IMR-90 (cell line): ENCODE measurements around the gene CYP2W1. TPM values are rescaled to one million over a fixed set of nuclear protein-coding genes. Genes with fewer than 3 reads are reported as not detected.

ENCODE experiments used
- ATAC-seq: fragments of 200-7000 bp; cut with Tn5 transposase; 2 replicates; pipeline ENCODE4 v1.9.1; 2020; ENCODE audit warnings: low read depth, mild to moderate bottlenecking, moderate library complexity
- BruUV-seq: library from RNA; stranded (reverse); fragments of 400-500 nt; replicated peaks from 2 replicates; lab custom pipeline; 2021; lab: Mats Ljungman, UMichigan
- CTCF ChIA-PET: fragments of 300-600 bp; formaldehyde crosslinking; extraction: SDS; loops from one replicate; lab custom pipeline; 2021; ENCODE audit warnings: antibody characterized with exemption; lab: Yijun Ruan, JAX
- POLR2A ChIA-PET: fragments of 300-600 bp; sonication (Branson Sonifier 250); formaldehyde crosslinking; loops from one replicate; lab custom pipeline; 2022; ENCODE audit warnings: antibody characterized with exemption; ENCODE audit not compliant: unreplicated experiment; lab: Charles Lee
- DNase-seq: peaks from one replicate; pipeline ENCODE4 v3.0.0; 2013
- H2AFZ ChIP-seq: replicated peaks from 2 replicates; pipeline ENCODE3; 2013; ENCODE audit warnings: low read length, mild to moderate bottlenecking; ENCODE audit not compliant: poor library complexity
- H2AK5ac ChIP-seq: 2 replicates; pipeline ENCODE4 v1.6.1; 2013; ENCODE audit warnings: low read depth, low read length, inconsistent platforms
- H2AK9ac ChIP-seq: replicated peaks from 2 replicates; pipeline ENCODE3; 2013; ENCODE audit warnings: mild to moderate bottlenecking, low read depth, low read length, moderate library complexity; ENCODE audit not compliant: poor library complexity
- H2BK120ac ChIP-seq: 2 replicates; pipeline ENCODE4 v1.6.1; 2013; ENCODE audit warnings: low read depth, low read length, inconsistent platforms
- H2BK15ac ChIP-seq: 3 replicates; pipeline ENCODE4 v1.6.1; 2013; ENCODE audit warnings: low read depth, low read length, inconsistent platforms
- H2BK20ac ChIP-seq: 2 replicates; pipeline ENCODE4 v1.6.1; 2013; ENCODE audit warnings: low read depth, mild to moderate bottlenecking, inconsistent platforms, low read length, moderate library complexity
- H2BK5ac ChIP-seq: 2 replicates; pipeline ENCODE4 v1.6.1; 2013; ENCODE audit warnings: mild to moderate bottlenecking, low read depth, low read length, inconsistent platforms; ENCODE audit not compliant: poor library complexity, severe bottlenecking
- H3K14ac ChIP-seq: replicated peaks from 2 replicates; pipeline ENCODE4 v1.6.1; 2013; ENCODE audit warnings: low read depth, low read length, inconsistent platforms
- H3K18ac ChIP-seq: 2 replicates; pipeline ENCODE4 v1.6.1; 2013; ENCODE audit warnings: low read depth, low read length, control low read depth
- H3K23ac ChIP-seq: 2 replicates; pipeline ENCODE4 v1.6.1; 2013; ENCODE audit warnings: low read depth, low read length, inconsistent platforms
- H3K27ac ChIP-seq: 2 replicates; pipeline ENCODE4 v1.5.1; 2013; ENCODE audit warnings: mild to moderate bottlenecking, control low read depth, low read length; ENCODE audit not compliant: insufficient read depth
- H3K27me3 ChIP-seq: 2 replicates; pipeline ENCODE4 v1.6.1; 2013; ENCODE audit warnings: low read length; ENCODE audit not compliant: control insufficient read depth, insufficient read depth
- H3K36me3 ChIP-seq: 2 replicates; pipeline ENCODE4 v1.6.1; 2013; ENCODE audit warnings: low read length, mixed read lengths; ENCODE audit not compliant: control insufficient read depth, insufficient read depth
- H3K4ac ChIP-seq: 2 replicates; pipeline ENCODE4 v1.6.1; 2013; ENCODE audit warnings: low read depth, low read length, inconsistent platforms
- H3K4me1 ChIP-seq: 2 replicates; pipeline ENCODE4 v1.6.1; 2013; ENCODE audit warnings: low read length, mixed read lengths; ENCODE audit not compliant: control insufficient read depth, insufficient read depth
- H3K4me2 ChIP-seq: 2 replicates; pipeline ENCODE4 v1.6.1; 2013; ENCODE audit warnings: low read depth, mild to moderate bottlenecking, control low read depth, low read length, moderate library complexity
- H3K4me3 ChIP-seq: 2 replicates; pipeline ENCODE4 v1.5.1; 2013; ENCODE audit warnings: low read depth, mild to moderate bottlenecking, control low read depth, low read length, moderate library complexity; ENCODE audit not compliant: insufficient read depth
- H3K56ac ChIP-seq: 2 replicates; pipeline ENCODE4 v1.6.1; 2013; ENCODE audit warnings: low read length, inconsistent platforms; ENCODE audit not compliant: insufficient read depth; ENCODE audit errors: extremely low read depth
- H3K79me1 ChIP-seq, 2 experiments: 2 replicates each; pipeline ENCODE4 v1.6.1; 2013; ENCODE audit warnings: low read length in 2 of 2, inconsistent platforms in 1 of 2, low read depth in 1 of 2
- H3K9ac ChIP-seq: 2 replicates; pipeline ENCODE4 v1.6.1; 2013; ENCODE audit warnings: low read depth, low read length, control low read depth
- H3K9me1 ChIP-seq: 2 replicates; pipeline ENCODE4 v1.6.1; 2013; ENCODE audit warnings: low read length, inconsistent platforms; ENCODE audit not compliant: insufficient read depth
- H3K9me3 ChIP-seq: 2 replicates; pipeline ENCODE4 v1.6.1; 2013; ENCODE audit warnings: low read length; ENCODE audit not compliant: control insufficient read depth, insufficient read depth
- H4K20me1 ChIP-seq: 2 replicates; pipeline ENCODE4 v1.6.1; 2013; ENCODE audit warnings: low read length, inconsistent platforms; ENCODE audit not compliant: insufficient read depth
- H4K5ac ChIP-seq: 2 replicates; pipeline ENCODE4 v1.6.1; 2013; ENCODE audit warnings: mild to moderate bottlenecking, low read depth, low read length, control low read depth
- H4K8ac ChIP-seq, 2 experiments: 2 replicates each; pipeline ENCODE4 v1.6.1; 2013; ENCODE audit warnings: low read depth in 2 of 2, low read length in 2 of 2, control low read depth in 1 of 2, inconsistent platforms in 1 of 2
- H4K91ac ChIP-seq: 2 replicates; pipeline ENCODE4 v1.6.1; 2013; ENCODE audit warnings: low read depth, low read length, inconsistent platforms; ENCODE audit not compliant: insufficient read depth
- BHLHE40 ChIP-seq: fragments of 150-350 bp; IDR thresholded peaks from 2 replicates; pipeline ENCODE4 v1.6.1; 2016; ENCODE audit warnings: mild to moderate bottlenecking, low read depth, low read length
- CEBPB ChIP-seq: IDR thresholded peaks from 2 replicates; pipeline ENCODE4 v1.6.1; 2012; ENCODE audit warnings: low read depth, low read length, improper control_type of control experiment
- CHD1 ChIP-seq: IDR thresholded peaks from 2 replicates; pipeline ENCODE4 v1.6.1; 2012; ENCODE audit warnings: low read depth, low read length, improper control_type of control experiment
- CTCF ChIP-seq: conservative IDR thresholded peaks from 2 replicates; pipeline ENCODE4 v1.5.1; 2012; ENCODE audit warnings: mild to moderate bottlenecking, low read depth, low read length, improper control_type of control experiment
- ELK1 ChIP-seq: fragments of 150-350 bp; IDR thresholded peaks from 2 replicates; pipeline ENCODE4 v1.6.1; 2016; ENCODE audit warnings: low read depth, mild to moderate bottlenecking, low read length, moderate library complexity, borderline replicate concordance
- FOS ChIP-seq: fragments of 150-350 bp; IDR thresholded peaks from 2 replicates; pipeline ENCODE4 v1.6.1; 2016; ENCODE audit warnings: low read depth, low read length
- MAFK ChIP-seq: IDR thresholded peaks from 2 replicates; pipeline ENCODE4 v1.6.1; 2012; ENCODE audit warnings: low read depth, low read length, improper control_type of control experiment
- MAZ ChIP-seq: IDR thresholded peaks from 2 replicates; pipeline ENCODE4 v1.6.1; 2012; ENCODE audit warnings: low read depth, mild to moderate bottlenecking, low read length, improper control_type of control experiment, moderate library complexity, borderline replicate concordance
- MXI1 ChIP-seq: IDR thresholded peaks from 2 replicates; pipeline ENCODE4 v1.6.1; 2012; ENCODE audit warnings: low read depth, mild to moderate bottlenecking, low read length, moderate library complexity, borderline replicate concordance
- NFE2L2 ChIP-seq: fragments of 150-350 bp; IDR thresholded peaks from 2 replicates; pipeline ENCODE4 v1.6.1; 2016; ENCODE audit warnings: low read depth, mild to moderate bottlenecking, low read length
- POLR2A ChIP-seq: IDR thresholded peaks from 2 replicates; pipeline ENCODE4 v1.6.1; 2012; ENCODE audit warnings: mild to moderate bottlenecking, low read depth, low read length
- RAD21 ChIP-seq: IDR thresholded peaks from 2 replicates; pipeline ENCODE4 v1.6.1; 2012; ENCODE audit warnings: low read length, improper control_type of control experiment
- RCOR1 ChIP-seq: IDR thresholded peaks from 2 replicates; pipeline ENCODE4 v1.6.1; 2012; ENCODE audit warnings: mild to moderate bottlenecking, low read length, improper control_type of control experiment; ENCODE audit not compliant: insufficient replicate concordance
- RFX5 ChIP-seq: IDR thresholded peaks from 2 replicates; pipeline ENCODE4 v1.8.0; 2012; ENCODE audit warnings: low read depth, mild to moderate bottlenecking, low read length, moderate library complexity
- SMC3 ChIP-seq: fragments of 150-350 bp; IDR thresholded peaks from 2 replicates; pipeline ENCODE4 v1.6.1; 2016; ENCODE audit warnings: low read depth, mild to moderate bottlenecking, antibody characterized with exemption, low read length, moderate library complexity
- USF2 ChIP-seq: fragments of 150-350 bp; IDR thresholded peaks from 2 replicates; pipeline ENCODE4 v1.6.1; 2017; ENCODE audit warnings: mild to moderate bottlenecking, antibody characterized with exemption, low read length, low read depth
- WGBS, 2 experiments: methylation state at CpG; one replicate each; pipeline versions ENCODE4 v1.1.5 to v1.1.7; 2013; ENCODE audit warnings: missing lambda C conversion rate in 2 of 2; ENCODE audit not compliant: insufficient read length in 1 of 2; ENCODE audit errors: extremely low coverage in 2 of 2; 5-methylcytosine and 5-hydroxymethylcytosine counted together
- dilution Hi-C: fragments of 300-500 bp; cut with HindIII; formaldehyde crosslinking; loops from one replicate; pipeline ENCODE4 v1.14.3; 2018; ENCODE audit warnings: low sequenced_read_pairs; ENCODE audit not compliant: unreplicated experiment
- in situ Hi-C: fragments of 300-500 bp; cut with MboI; formaldehyde crosslinking; loops from 3 replicates; pipeline ENCODE4 v1.14.3; 2019; ENCODE audit warnings: low sequenced_read_pairs, inconsistent platforms, mixed read lengths
- intact Hi-C: fragments of 100-400 bp; cut with micrococcal nuclease; formaldehyde crosslinking; loops from 2 replicates; pipeline ENCODE4 v1.10.0; 2022
- polyA plus RNA-seq, 3 experiments: library from polyadenylated mRNA; depleted of rRNA; stranded (reverse); fragments of >200 nt; gene quantifications; 2 replicates each; pipeline ENCODE4 v1.2.3, GENCODE V29; 2012; ENCODE audit warnings: low replicate concordance in 1 of 3
- total RNA-seq: library from RNA; depleted of rRNA; stranded (reverse); fragments of >200 nt; gene quantifications from 2 replicates; pipeline ENCODE4 v1.2.3, GENCODE V29; 2012

CYP2W1 gene
- total and polyA plus RNA-seq, 2 of the 4 experiments (the other 2 are of a cell fraction): not detected

- in situ Hi-C loops (no loop called here), dilution Hi-C loops (no loop called here), intact Hi-C loops (no loop called here)
- H3K14ac ChIP-seq: no peak overlapping the region
- no peak overlapping the region for H2BK15ac ChIP-seq
- no peak overlapping the region for H3K4ac ChIP-seq
- ChIA-PET CTCF (no interaction called here), POLR2A (no interaction called here)
- H3K56ac ChIP-seq: no peak overlapping the region
- peaks cover 4% of the 10 kb centered on the region for H3K4me1 ChIP-seq
- H3K9me1 ChIP-seq: no peaks in the 10 kb centered on the region; the same call in 1 of the 2 replicates
- DNase-seq (no peak), ATAC-seq (no peak)
- no peak overlapping the region for H2BK20ac ChIP-seq
- no peak overlapping the region for H3K4me2 ChIP-seq
- no peak overlapping the region for H4K8ac ChIP-seq
- H2BK120ac ChIP-seq: no peak overlapping the region
- no peak overlapping the region for H3K23ac ChIP-seq
- no peaks in the 10 kb centered on the region for H3K27me3 ChIP-seq
- peak overlapping the region; percentile 44 for H2AK9ac ChIP-seq
- no peak overlapping the region for H2AFZ ChIP-seq
- no peak overlapping the region for H3K27ac ChIP-seq
- H4K91ac ChIP-seq: no peak overlapping the region
- no peak overlapping the region for H2AK5ac ChIP-seq
- H3K79me1 ChIP-seq: peaks cover 10 to 31% of the 10 kb centered on the region in 2 experiments
- H3K4me3 ChIP-seq: no peak overlapping the region
- no TSS peak for BruUV-seq
- no peak overlapping the region for H2BK5ac ChIP-seq
- H4K5ac ChIP-seq: no peak overlapping the region
- 100% methylated on average over 2 of the region's 19 CpGs; no CpG with 5 or more reads in 1 of the 2 experiments for whole genome bisulfite sequencing, 2 experiments
- no peak overlapping the region for H3K9ac ChIP-seq
- TF ChIP-seq RCOR1: no peak
- no peak for TF ChIP-seq RAD21
- no peak for TF ChIP-seq BHLHE40
- no peak for TF ChIP-seq SMC3
- TF ChIP-seq POLR2A: no peak
- TF ChIP-seq ELK1: no peak
- no peak for TF ChIP-seq NFE2L2
- no peak for TF ChIP-seq FOS
- no peak for TF ChIP-seq CTCF
- TF ChIP-seq CHD1: no peak
- no peak for TF ChIP-seq CEBPB
- TF ChIP-seq USF2: no peak
- no peak for TF ChIP-seq RFX5
- no peak for TF ChIP-seq MXI1
- no peak for TF ChIP-seq MAZ
- TF ChIP-seq MAFK: no peak
- H4K20me1 ChIP-seq: peaks cover 32% of the 10 kb centered on the region
- H3K36me3 ChIP-seq: peaks cover 5% of the 10 kb centered on the region
- no peak overlapping the region for H3K18ac ChIP-seq
- no peaks in the 10 kb centered on the region for H3K9me3 ChIP-seq
Observed at GRCh38 chr7:976901-977325, 6.1 kb upstream of the CYP2W1 start.
